ENCODE measurements around the gene NECTIN3.

Gene NECTIN3

DNA sequence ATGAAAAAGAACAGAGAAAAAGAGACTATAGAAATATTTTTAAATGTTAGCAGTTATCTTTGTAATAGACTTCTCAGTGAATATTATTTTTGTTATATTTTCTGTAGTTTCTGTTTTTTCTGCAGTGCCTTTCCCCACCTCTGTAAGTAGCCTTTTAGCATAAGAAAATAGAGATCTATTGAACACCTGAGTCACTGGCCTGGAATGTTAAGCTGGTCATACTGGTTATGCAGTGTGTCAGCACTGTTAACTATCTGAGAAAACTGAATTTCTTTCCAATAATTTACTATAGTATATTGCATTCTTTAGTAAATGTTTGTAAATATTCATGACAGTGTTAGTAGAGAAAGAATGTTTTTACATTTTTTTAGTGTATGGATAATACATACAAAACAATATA lies 79.8 kb downstream of the NECTIN3 start:
- Histone ChIP-seq H3K4me1 (ENCODE audit: control insufficient read depth, insufficient read depth, low read length, poor library complexity, severe bottlenecking) (no peaks in the 10 kb centered on the region), H3K9me3 (ENCODE audit: control insufficient read depth, low read length) (no peaks in the 10 kb centered on the region), H3K27ac (ENCODE audit: low read depth, low read length, severe bottlenecking) (no peak overlapping the region), H3K36me3 (ENCODE audit: control insufficient read depth, insufficient read depth, low read length) (peaks cover 20% of the 10 kb centered on the region), H3K4me3 (ENCODE audit: extremely low read depth, insufficient read depth, low read length, poor library complexity, severe bottlenecking) (no peak overlapping the region)

DNA sequence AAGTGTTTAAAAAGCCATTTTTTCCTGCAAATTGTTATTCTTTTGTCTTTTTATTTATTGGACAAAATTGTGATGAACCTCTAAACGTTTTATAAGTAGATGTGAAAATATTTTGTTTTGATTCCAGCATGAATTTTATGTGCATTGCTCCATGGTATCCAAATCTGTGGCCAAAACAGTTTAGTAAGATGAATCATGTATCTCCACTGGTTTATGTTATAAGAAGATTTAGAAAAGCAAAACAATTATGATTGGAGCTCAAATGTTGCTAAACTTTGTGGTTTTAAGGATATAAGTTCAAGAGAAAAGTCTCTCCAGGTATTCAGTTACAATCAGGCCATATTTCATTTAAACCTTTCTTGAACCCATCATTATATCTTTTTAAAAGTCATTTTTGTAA lies 80.9 kb downstream of the NECTIN3 start:
- H3K4me1 ChIP-seq (ENCODE audit: control insufficient read depth, insufficient read depth, low read length, poor library complexity, severe bottlenecking) = no peaks in the 10 kb centered on the region
- no peaks in the 10 kb centered on the region for H3K9me3 ChIP-seq (ENCODE audit: control insufficient read depth, low read length)
- peaks cover 22% of the 10 kb centered on the region for H3K36me3 ChIP-seq (ENCODE audit: control insufficient read depth, insufficient read depth, low read length)
- no CpG with 5 or more reads among the region's 1 CpG for WGBS, 2 experiments (ENCODE audit: insufficient coverage in 2 of 2)
- no peak overlapping the region for H3K4me3 ChIP-seq (ENCODE audit: extremely low read depth, insufficient read depth, low read length, poor library complexity, severe bottlenecking)
- H3K27ac ChIP-seq (ENCODE audit: low read depth, low read length, severe bottlenecking) = no peak overlapping the region

DNA sequence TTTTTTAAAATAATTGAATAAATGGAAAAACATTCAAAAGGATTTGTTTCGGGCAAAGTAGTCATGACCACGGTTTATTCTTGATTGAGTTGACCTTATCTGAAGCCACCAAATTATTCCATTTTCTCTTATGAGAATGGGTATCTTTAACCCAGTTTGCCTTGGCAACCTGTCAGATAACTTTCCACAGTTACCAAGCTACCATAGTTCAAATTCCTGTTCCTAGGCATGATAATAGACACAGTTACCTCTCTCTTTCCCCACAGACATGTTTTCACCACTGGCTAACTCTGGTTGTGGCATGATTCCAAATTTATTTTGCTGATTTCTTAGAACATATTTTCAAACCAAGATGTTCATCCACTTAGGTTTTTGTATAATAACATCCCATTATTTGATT lies 84.9 kb downstream of the NECTIN3 start:
- 94% methylated on average over 2 of the region's 2 CpGs; no CpG with 5 or more reads in 1 of the 2 experiments for WGBS, 2 experiments (ENCODE audit: insufficient coverage in 2 of 2)
- peaks cover 28% of the 10 kb centered on the region for H3K36me3 ChIP-seq (ENCODE audit: control insufficient read depth, insufficient read depth, low read length)
- no peaks in the 10 kb centered on the region for H3K9me3 ChIP-seq (ENCODE audit: control insufficient read depth, low read length)
- H3K4me1 ChIP-seq (ENCODE audit: control insufficient read depth, insufficient read depth, low read length, poor library complexity, severe bottlenecking) = no peaks in the 10 kb centered on the region
- no peak overlapping the region for H3K27ac ChIP-seq (ENCODE audit: low read depth, low read length, severe bottlenecking)
- H3K4me3 ChIP-seq (ENCODE audit: extremely low read depth, insufficient read depth, low read length, poor library complexity, severe bottlenecking) = no peak overlapping the region

DNA sequence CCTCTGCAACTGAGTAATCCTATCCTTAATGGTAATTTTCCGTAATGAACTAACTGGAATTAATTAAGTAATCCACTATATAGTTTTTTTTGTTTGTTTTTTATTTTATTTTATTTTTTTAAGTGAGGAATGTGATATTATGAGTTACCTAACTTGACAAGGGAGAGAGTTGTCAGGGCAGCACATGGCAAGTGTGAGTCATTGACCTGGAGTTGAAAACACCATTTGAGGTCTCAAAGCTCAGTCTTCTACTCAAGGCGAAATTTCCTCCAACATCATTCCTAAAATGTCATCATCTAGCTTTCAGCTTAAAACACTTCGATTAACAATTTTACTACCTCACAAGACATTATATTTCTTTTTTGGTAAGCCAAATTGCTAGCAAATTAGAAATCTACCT lies 87.8 kb downstream of the NECTIN3 start:
- no peak overlapping the region for H3K4me3 ChIP-seq (ENCODE audit: extremely low read depth, insufficient read depth, low read length, poor library complexity, severe bottlenecking)
- 88 to 93% methylated on average over 2 of the region's 3 CpGs for WGBS, 2 experiments (ENCODE audit: insufficient coverage in 2 of 2)
- peaks cover 41% of the 10 kb centered on the region for H3K36me3 ChIP-seq (ENCODE audit: control insufficient read depth, insufficient read depth, low read length)
- H3K9me3 ChIP-seq (ENCODE audit: control insufficient read depth, low read length) = no peaks in the 10 kb centered on the region
- H3K4me1 ChIP-seq (ENCODE audit: control insufficient read depth, insufficient read depth, low read length, poor library complexity, severe bottlenecking) = no peaks in the 10 kb centered on the region
- H3K27ac ChIP-seq (ENCODE audit: low read depth, low read length, severe bottlenecking) = no peak overlapping the region

DNA sequence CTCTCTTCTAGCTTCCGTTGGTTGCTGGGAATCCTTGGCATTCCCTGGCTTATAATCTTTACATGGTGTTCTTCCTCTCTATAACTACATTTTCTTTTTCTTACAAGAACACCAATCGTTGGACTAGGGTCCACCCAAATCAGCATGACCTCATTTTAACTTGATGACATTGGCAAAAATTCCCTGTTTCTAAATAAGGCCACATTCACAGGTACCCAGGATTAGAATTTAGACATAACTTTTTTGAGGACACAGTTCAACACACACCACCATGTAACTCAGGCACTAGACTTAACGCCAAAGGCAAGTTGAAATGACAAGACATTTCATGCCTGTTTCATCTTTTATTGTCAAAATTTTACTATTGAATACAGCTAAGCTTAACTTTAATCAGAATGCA lies 93.0 kb downstream of the NECTIN3 start:
- Histone ChIP-seq H3K9me3 (ENCODE audit: control insufficient read depth, low read length) (no peaks in the 10 kb centered on the region), H3K4me1 (ENCODE audit: control insufficient read depth, insufficient read depth, low read length, poor library complexity, severe bottlenecking) (no peaks in the 10 kb centered on the region), H3K36me3 (ENCODE audit: control insufficient read depth, insufficient read depth, low read length) (peaks cover 31% of the 10 kb centered on the region), H3K4me3 (ENCODE audit: extremely low read depth, insufficient read depth, low read length, poor library complexity, severe bottlenecking) (no peak overlapping the region), H3K27ac (ENCODE audit: low read depth, low read length, severe bottlenecking) (no peak overlapping the region)
- WGBS, 2 experiments (ENCODE audit: insufficient coverage in 2 of 2) = 94 to 96% methylated on average over 2 to 3 of the region's 3 CpGs

DNA sequence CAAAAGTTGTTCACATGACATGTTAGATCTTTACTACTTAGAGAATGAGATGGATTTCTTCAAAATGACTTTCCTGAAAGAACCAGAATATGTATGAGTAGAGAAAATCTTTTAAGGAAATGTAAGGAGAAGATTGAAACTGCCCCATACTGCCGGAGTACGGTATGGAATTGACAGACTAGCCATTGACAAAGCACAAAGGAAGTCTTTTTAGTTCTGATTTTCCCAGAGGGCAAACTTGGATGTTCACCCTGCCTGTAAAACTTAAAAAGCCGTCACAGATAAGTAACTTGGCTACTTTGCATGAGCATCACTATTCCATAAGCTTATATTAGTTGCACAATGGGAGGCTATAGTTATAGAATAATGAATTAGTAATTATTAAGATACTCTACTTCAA lies 93.8 kb downstream of the NECTIN3 start:
- Histone ChIP-seq H3K36me3 (ENCODE audit: control insufficient read depth, insufficient read depth, low read length) (peaks cover 32% of the 10 kb centered on the region), H3K4me3 (ENCODE audit: extremely low read depth, insufficient read depth, low read length, poor library complexity, severe bottlenecking) (no peak overlapping the region), H3K27ac (ENCODE audit: low read depth, low read length, severe bottlenecking) (no peak overlapping the region), H3K4me1 (ENCODE audit: control insufficient read depth, insufficient read depth, low read length, poor library complexity, severe bottlenecking) (no peaks in the 10 kb centered on the region), H3K9me3 (ENCODE audit: control insufficient read depth, low read length) (no peaks in the 10 kb centered on the region)
- 86 to 94% methylated on average over 2 to 3 of the region's 3 CpGs for WGBS, 2 experiments (ENCODE audit: insufficient coverage in 2 of 2)

DNA sequence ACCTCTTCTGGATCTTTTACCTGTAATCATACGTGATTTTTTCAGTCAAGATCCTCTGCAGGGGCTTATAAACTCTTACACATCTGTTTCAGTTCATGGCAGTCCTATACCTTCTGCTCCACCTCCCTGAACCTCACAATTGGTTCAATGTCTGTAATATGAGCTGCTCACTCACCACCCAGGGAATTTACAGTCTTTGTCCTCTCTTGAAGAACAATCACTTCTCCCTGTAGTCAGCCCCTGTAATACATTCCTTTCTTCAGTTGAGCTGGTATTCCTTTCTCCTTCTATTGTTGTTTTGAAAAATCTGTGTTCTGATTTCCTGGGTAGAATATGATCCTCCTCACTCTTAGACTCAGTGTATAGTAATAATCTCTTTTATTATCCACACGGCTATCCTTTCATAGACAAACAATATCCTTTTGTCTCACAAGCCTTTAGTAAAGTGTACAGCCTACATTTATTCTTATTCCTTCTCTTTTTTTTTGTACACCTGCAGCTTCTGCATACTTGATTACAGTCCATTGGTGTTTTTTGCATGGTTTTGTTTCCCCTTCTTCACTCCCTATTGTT lies 101.8 kb downstream of the NECTIN3 start:
- H3K27ac ChIP-seq (ENCODE audit: low read depth, low read length, severe bottlenecking) = no peak overlapping the region
- no peaks in the 10 kb centered on the region for H3K9me3 ChIP-seq (ENCODE audit: control insufficient read depth, low read length)
- WGBS, 2 experiments (ENCODE audit: insufficient coverage in 2 of 2) = 84 to 94% methylated on average over 2 of the region's 2 CpGs
- no peaks in the 10 kb centered on the region for H3K4me1 ChIP-seq (ENCODE audit: control insufficient read depth, insufficient read depth, low read length, poor library complexity, severe bottlenecking)
- peaks cover 35% of the 10 kb centered on the region for H3K36me3 ChIP-seq (ENCODE audit: control insufficient read depth, insufficient read depth, low read length)
- no peak overlapping the region for H3K4me3 ChIP-seq (ENCODE audit: extremely low read depth, insufficient read depth, low read length, poor library complexity, severe bottlenecking)

DNA sequence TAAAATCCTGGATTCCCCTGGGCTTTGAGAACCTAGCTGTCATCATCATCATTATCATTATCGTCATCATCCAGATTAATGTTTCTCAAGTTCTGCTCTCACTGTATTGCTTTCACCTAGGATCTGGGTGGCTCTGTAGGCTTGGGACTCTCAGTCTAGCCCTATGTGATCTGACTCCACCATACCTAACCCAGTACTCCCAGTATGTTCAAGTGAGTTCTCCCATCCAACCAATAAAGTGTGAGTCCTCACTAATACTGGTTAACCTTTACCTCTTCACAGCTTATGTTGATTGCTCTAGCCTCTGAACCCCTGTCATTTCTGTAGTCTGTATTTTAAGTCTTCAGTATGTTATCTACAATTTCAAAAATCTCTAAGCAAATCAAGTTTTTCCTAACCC lies 102.3 kb downstream of the NECTIN3 start:
- H3K27ac ChIP-seq (ENCODE audit: low read depth, low read length, severe bottlenecking) = no peak overlapping the region
- H3K4me1 ChIP-seq (ENCODE audit: control insufficient read depth, insufficient read depth, low read length, poor library complexity, severe bottlenecking) = no peaks in the 10 kb centered on the region
- no peak overlapping the region for H3K4me3 ChIP-seq (ENCODE audit: extremely low read depth, insufficient read depth, low read length, poor library complexity, severe bottlenecking)
- H3K9me3 ChIP-seq (ENCODE audit: control insufficient read depth, low read length) = no peaks in the 10 kb centered on the region
- WGBS, 2 experiments (ENCODE audit: insufficient coverage in 2 of 2) = 83 to 86% methylated on average over 1 of the region's 1 CpG
- H3K36me3 ChIP-seq (ENCODE audit: control insufficient read depth, insufficient read depth, low read length) = peaks cover 38% of the 10 kb centered on the region

DNA sequence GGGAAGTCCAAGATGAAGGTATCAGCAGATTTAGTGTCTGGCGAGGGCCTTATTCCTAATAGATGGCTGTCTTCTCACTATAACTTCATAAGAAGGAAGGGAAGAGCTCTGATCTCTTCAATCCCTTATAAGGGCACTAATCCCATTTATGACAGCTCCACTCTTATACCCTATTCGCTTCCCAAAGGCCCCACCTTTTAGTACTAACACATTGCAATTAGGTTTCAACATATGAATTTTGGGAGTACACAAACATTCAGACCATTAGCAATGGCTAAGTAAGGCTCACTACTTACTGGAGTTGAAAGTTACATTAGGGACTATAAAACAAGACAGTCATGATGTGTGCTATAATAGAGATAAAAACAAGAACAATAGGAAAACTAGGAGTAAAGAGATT lies 118.9 kb downstream of the NECTIN3 start:
- Histone ChIP-seq H3K4me3 (ENCODE audit: extremely low read depth, insufficient read depth, low read length, poor library complexity, severe bottlenecking) (no peak overlapping the region), H3K4me1 (ENCODE audit: control insufficient read depth, insufficient read depth, low read length, poor library complexity, severe bottlenecking) (no peaks in the 10 kb centered on the region), H3K27ac (ENCODE audit: low read depth, low read length, severe bottlenecking) (no peak overlapping the region), H3K36me3 (ENCODE audit: control insufficient read depth, insufficient read depth, low read length) (peaks cover 54% of the 10 kb centered on the region), H3K9me3 (ENCODE audit: control insufficient read depth, low read length) (no peaks in the 10 kb centered on the region)
- WGBS, 2 experiments (ENCODE audit: insufficient coverage in 2 of 2) = 80% methylated on average over 1 of the region's 2 CpGs; no CpG with 5 or more reads in 1 of the 2 experiments

DNA sequence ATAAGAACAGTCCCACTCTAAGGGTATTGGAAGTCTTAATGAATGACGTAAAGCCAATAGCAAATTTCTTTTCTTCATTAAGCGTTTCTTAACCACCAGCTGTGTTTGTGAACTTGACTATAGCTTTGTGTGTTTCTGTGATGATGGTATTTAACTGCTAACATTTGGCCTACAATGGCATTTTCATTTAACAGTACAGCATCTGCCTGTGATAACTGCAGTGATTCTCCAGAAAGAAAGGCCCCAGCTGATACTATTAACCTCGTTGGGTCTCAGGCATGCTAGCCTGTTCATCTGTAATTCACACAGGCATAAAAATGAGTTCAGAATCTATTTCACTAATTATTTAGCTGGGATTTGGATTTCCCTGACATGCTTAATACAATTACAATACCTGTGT lies 121.9 kb downstream of the NECTIN3 start:
- H3K27ac ChIP-seq (ENCODE audit: low read depth, low read length, severe bottlenecking) = no peak overlapping the region
- WGBS, 2 experiments (ENCODE audit: insufficient coverage in 2 of 2) = 83% methylated on average over 1 of the region's 3 CpGs; no CpG with 5 or more reads in 1 of the 2 experiments
- no peaks in the 10 kb centered on the region for H3K4me1 ChIP-seq (ENCODE audit: control insufficient read depth, insufficient read depth, low read length, poor library complexity, severe bottlenecking)
- H3K4me3 ChIP-seq (ENCODE audit: extremely low read depth, insufficient read depth, low read length, poor library complexity, severe bottlenecking) = no peak overlapping the region
- H3K36me3 ChIP-seq (ENCODE audit: control insufficient read depth, insufficient read depth, low read length) = peaks cover 62% of the 10 kb centered on the region
- no peaks in the 10 kb centered on the region for H3K9me3 ChIP-seq (ENCODE audit: control insufficient read depth, low read length)

DNA sequence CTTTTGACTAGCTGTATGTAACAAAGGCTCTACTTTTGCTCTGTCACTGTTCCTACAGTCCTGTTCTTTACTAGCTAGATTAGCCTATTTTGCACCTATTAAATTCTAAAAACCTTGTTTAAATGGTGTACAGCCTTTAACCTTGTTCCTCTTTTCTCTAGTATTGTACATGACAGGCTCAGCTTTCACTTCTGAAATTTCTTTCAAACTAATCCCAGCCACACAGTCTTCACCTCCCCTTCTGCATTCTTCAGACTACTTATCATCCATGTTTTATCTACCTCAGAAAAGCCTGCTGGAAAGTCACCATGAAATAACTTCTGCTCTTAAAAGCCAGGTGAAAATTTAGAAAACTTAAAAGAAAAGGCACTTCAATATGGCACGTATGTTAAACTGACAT lies 122.4 kb downstream of the NECTIN3 start:
- no peak overlapping the region for H3K4me3 ChIP-seq (ENCODE audit: extremely low read depth, insufficient read depth, low read length, poor library complexity, severe bottlenecking)
- 100% methylated on average over 1 of the region's 1 CpG; no CpG with 5 or more reads in 1 of the 2 experiments for WGBS, 2 experiments (ENCODE audit: insufficient coverage in 2 of 2)
- H3K36me3 ChIP-seq (ENCODE audit: control insufficient read depth, insufficient read depth, low read length) = peaks cover 65% of the 10 kb centered on the region

More for the DNA sequence above, 122.4 kb downstream of the NECTIN3 start:
- no peaks in the 10 kb centered on the region for H3K4me1 ChIP-seq (ENCODE audit: control insufficient read depth, insufficient read depth, low read length, poor library complexity, severe bottlenecking)
- H3K9me3 ChIP-seq (ENCODE audit: control insufficient read depth, low read length) = no peaks in the 10 kb centered on the region
- no peak overlapping the region for H3K27ac ChIP-seq (ENCODE audit: low read depth, low read length, severe bottlenecking)
